HepG2 (cell line): Measurements from ENCODE around the gene ERFL.
"Not testable (repeated sequence)": the region's sequence is repeated elsewhere in the genome, so short reads cannot be mapped to it uniquely, and the experiment has no call there.

Source experiments
- RELA ChIP-seq: sonication (generic); formaldehyde crosslinking; IDR thresholded peaks from 2 replicates; pipeline ENCODE4 v1.4.0; 2020; ENCODE audit warnings: missing genetic modification reagents
- TCF12 ChIP-seq, 2 experiments: fragments of 450-650 bp in 1 of 2; sonication (generic) in 1 of 2; formaldehyde crosslinking in 1 of 2; IDR thresholded peaks; 2 replicates each; pipeline versions ENCODE4 v1.6.1 to v1.8.0; 2017 to 2022; ENCODE audit warnings: antibody characterized with exemption in 1 of 2, mild to moderate bottlenecking in 1 of 2, missing genetic modification reagents in 1 of 2, moderate library complexity in 1 of 2
- USF2 ChIP-seq, 2 experiments: sonication (generic) in 1 of 2; formaldehyde crosslinking in 1 of 2; IDR thresholded peaks; 2 replicates each; pipeline versions ENCODE4 v1.5.1 to v1.6.1; 2011 to 2020; ENCODE audit warnings: borderline replicate concordance in 1 of 2, low read depth in 1 of 2, low read length in 1 of 2, mild to moderate bottlenecking in 1 of 2, missing genetic modification reagents in 1 of 2, moderate library complexity in 1 of 2
- XRCC5 ChIP-seq: fragments of 200-400 bp; formaldehyde crosslinking; optimal IDR thresholded peaks from 2 replicates; pipeline ENCODE3; 2017; ENCODE audit warnings: mild to moderate bottlenecking, low read length
- ZFP41 ChIP-seq: sonication (generic); formaldehyde crosslinking; IDR thresholded peaks from 2 replicates; pipeline ENCODE4 v1.4.0; 2020; ENCODE audit warnings: mild to moderate bottlenecking, missing genetic modification reagents, borderline replicate concordance
- ZNF414 ChIP-seq: sonication (generic); formaldehyde crosslinking; IDR thresholded peaks from 2 replicates; pipeline ENCODE4 v1.5.0; 2020; ENCODE audit warnings: missing genetic modification reagents
- ZNF580 ChIP-seq: IDR thresholded peaks from 2 replicates; pipeline ENCODE4 v1.6.1; 2016; ENCODE audit warnings: low read depth, borderline replicate concordance
- TF ChIP-seq, protein P1 (sequence below): sonication (generic); formaldehyde crosslinking; IDR thresholded peaks from 2 replicates; pipeline ENCODE4 v1.5.0; 2020; ENCODE audit warnings: mild to moderate bottlenecking, missing genetic modification reagents, moderate library complexity
- TF ChIP-seq, protein P2 (sequence below): sonication (generic); formaldehyde crosslinking; IDR thresholded peaks from 2 replicates; pipeline ENCODE4 v1.8.0; 2022; ENCODE audit warnings: missing genetic modification reagents, mild to moderate bottlenecking, inconsistent platforms, borderline replicate concordance
- TF ChIP-seq, protein P3 (sequence below): sonication (generic); formaldehyde crosslinking; IDR thresholded peaks from 2 replicates; pipeline ENCODE4 v1.5.1; 2020; ENCODE audit warnings: mild to moderate bottlenecking, missing genetic modification reagents

DNA sequence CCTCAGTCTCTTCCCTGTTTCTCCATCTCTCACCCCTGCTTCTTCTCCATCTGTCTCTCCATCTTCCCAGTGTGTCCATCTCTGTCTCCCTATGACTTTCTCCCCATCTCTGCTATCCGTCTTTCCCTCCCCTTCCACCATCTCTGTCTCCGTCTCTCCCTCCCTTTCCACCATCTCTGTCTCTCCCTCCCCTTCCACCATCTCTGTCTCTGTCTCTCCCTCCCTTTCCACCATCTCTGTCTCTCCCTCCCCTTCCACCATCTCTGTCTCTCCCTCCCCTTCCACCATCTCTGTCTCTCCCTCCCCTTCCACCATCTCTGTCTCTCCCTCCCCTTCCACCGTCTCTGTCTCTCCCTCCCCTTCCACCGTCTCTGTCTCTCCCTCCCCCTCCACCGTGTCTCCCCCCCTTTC is 13.8 kb downstream of the ERFL start:
- not testable (repeated sequence) for TF ChIP-seq USF2 (IDR thresholded peaks at IDR 0.05; ENCODE audit: low read depth, low read length); USF2 (CRISPR knock-in tag; IDR thresholded peaks at IDR 0.05; ENCODE audit: borderline replicate concordance); ZNF414; ZNF580 (CRISPR knock-in tag); RELA (CRISPR knock-in tag); TCF12 (IDR thresholded peaks at IDR 0.05); TCF12 (CRISPR knock-in tag; IDR thresholded peaks at IDR 0.05); ZFP41 (CRISPR knock-in tag); XRCC5
- TF ChIP-seq, protein P1, sequence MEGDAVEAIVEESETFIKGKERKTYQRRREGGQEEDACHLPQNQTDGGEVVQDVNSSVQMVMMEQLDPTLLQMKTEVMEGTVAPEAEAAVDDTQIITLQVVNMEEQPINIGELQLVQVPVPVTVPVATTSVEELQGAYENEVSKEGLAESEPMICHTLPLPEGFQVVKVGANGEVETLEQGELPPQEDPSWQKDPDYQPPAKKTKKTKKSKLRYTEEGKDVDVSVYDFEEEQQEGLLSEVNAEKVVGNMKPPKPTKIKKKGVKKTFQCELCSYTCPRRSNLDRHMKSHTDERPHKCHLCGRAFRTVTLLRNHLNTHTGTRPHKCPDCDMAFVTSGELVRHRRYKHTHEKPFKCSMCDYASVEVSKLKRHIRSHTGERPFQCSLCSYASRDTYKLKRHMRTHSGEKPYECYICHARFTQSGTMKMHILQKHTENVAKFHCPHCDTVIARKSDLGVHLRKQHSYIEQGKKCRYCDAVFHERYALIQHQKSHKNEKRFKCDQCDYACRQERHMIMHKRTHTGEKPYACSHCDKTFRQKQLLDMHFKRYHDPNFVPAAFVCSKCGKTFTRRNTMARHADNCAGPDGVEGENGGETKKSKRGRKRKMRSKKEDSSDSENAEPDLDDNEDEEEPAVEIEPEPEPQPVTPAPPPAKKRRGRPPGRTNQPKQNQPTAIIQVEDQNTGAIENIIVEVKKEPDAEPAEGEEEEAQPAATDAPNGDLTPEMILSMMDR (CRISPR knock-in tag) = not testable (repeated sequence)
- TF ChIP-seq, protein P2, sequence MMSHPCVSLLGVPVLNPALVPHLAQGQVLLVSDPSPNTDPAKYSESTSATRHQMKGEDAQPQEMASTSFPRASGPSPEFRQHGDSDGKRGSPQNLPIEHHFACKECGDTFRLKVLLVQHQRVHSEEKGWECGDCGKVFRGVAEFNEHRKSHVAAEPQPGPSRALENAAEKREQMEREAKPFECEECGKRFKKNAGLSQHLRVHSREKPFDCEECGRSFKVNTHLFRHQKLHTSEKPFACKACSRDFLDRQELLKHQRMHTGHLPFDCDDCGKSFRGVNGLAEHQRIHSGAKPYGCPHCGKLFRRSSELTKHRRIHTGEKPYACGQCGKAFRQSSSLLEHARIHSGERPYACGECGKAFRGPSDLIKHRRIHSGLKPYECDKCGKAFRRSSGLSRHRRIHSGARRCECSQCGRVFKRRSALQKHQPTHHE (CRISPR knock-in tag) = not testable (repeated sequence)
- TF ChIP-seq, protein P3, sequence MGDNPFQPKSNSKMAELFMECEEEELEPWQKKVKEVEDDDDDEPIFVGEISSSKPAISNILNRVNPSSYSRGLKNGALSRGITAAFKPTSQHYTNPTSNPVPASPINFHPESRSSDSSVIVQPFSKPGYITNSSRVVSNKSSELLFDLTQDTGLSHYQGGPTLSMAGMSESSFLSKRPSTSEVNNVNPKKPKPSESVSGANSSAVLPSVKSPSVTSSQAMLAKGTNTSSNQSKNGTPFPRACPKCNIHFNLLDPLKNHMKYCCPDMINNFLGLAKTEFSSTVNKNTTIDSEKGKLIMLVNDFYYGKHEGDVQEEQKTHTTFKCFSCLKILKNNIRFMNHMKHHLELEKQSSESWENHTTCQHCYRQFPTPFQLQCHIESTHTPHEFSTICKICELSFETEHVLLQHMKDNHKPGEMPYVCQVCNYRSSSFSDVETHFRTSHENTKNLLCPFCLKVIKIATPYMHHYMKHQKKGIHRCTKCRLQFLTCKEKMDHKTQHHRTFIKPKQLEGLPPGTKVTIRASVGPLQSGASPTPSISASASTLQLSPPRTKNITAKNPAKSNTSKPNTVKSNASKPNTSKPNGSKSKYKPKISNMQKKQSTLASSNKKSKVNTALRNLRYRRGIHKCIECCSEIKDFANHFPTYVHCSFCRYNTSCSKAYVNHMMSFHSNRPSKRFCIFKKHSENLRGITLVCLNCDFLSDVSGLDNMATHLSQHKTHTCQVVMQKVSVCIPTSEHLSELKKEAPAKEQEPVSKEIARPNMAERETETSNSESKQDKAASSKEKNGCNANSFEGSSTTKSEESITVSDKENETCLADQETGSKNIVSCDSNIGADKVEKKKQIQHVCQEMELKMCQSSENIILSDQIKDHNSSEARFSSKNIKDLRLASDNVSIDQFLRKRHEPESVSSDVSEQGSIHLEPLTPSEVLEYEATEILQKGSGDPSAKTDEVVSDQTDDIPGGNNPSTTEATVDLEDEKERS = not testable (repeated sequence)
